Coronary artery (tissue), 2 donors: Measurements from ENCODE around the gene IRF5.
A peak's percentile ranks its signal among the peaks of the same experiment; 100 is the strongest.
"Not testable (repeated sequence)": the region's sequence is repeated elsewhere in the genome, so short reads cannot be mapped to it uniquely, and the experiment has no call there.

Source experiments
- DNase-seq: peaks from one replicate; pipeline ENCODE4 v3.0.0-alpha.2; 2017; ENCODE audit warnings: low spot score
- H3K27ac ChIP-seq, 2 donors: fragments of 200-600 bp; sonication (generic); one replicate each; pipeline ENCODE4 v1.5.1; 2016 to 2019
- H3K4me3 ChIP-seq: fragments of 200-600 bp; sonication (generic); 2 replicates; pipeline ENCODE4 v1.5.1; 2016; ENCODE audit warnings: mild to moderate bottlenecking, moderate library complexity
- CTCF ChIP-seq: fragments of 200-600 bp; sonication (generic); IDR thresholded peaks from one replicate; pipeline ENCODE4 v1.5.1; 2019; ENCODE audit warnings: antibody characterized with exemption

IRF5 gene

GRCh38 chr7:128906766-128907559, 30.8 kb upstream of the IRF5 start:
- no peak overlapping the region for H3K27ac ChIP-seq
- H3K4me3 ChIP-seq, result no peak overlapping the region
- TF ChIP-seq CTCF, result no peak
- peak; percentile 69 for DNase-seq

GRCh38 chr7:128908750-128909624, 28.7 kb upstream of the IRF5 start:
- TF ChIP-seq CTCF, result no peak
- H3K4me3 ChIP-seq, result peak overlapping the region; percentile 65
- DNase-seq, result peak; percentile 65
- no peak overlapping the region for H3K27ac ChIP-seq

- no peak overlapping the region for H3K27ac ChIP-seq
- DNase-seq, result peak; percentile 71
- TF ChIP-seq CTCF, result no peak
- H3K4me3 ChIP-seq, result peak overlapping the region; percentile 65
These were observed 27.8 kb upstream of the IRF5 start for GRCh38 chr7:128909625-128910568.

- peak; percentile 64 for DNase-seq
- peak within 1 kb of the TSS in 1 of 2 donors; percentile 46 for H3K27ac ChIP-seq
These were observed 27.2 kb upstream of the IRF5 start, which contains the start of gene KCP for GRCh38 chr7:128910569-128910945. TSS of gene KCP (minus strand) at chr7:128910709. CDS start at chr7:128910676, 33 bp downstream.

GRCh38 chr7:128911423-128912031, 26.2 kb upstream of the IRF5 start:
- peak overlapping the region in 1 of 2 donors; percentile 46 for H3K27ac ChIP-seq
- no peak for TF ChIP-seq CTCF
- no peak overlapping the region for H3K4me3 ChIP-seq
- peak; percentile 71 for DNase-seq

More at GRCh38 chr7:128910569-128910945, 27.2 kb upstream of the IRF5 start, which contains the start of gene KCP:
- TF ChIP-seq CTCF, result no peak
- H3K4me3 ChIP-seq, result peak within 1 kb of the TSS; percentile 65

GRCh38 chr7:128912281-128912680, 25.4 kb upstream of the IRF5 start:
- peak overlapping the region in 1 of 2 donors; percentile 46 for H3K27ac ChIP-seq
- H3K4me3 ChIP-seq, result no peak overlapping the region
- peak; percentile 69 for DNase-seq
- TF ChIP-seq CTCF, result no peak

- DNase-seq, result peak; percentile 46
These were observed 24.8 kb upstream of the IRF5 start for GRCh38 chr7:128912709-128913495.

More at GRCh38 chr7:128912709-128913495, 24.8 kb upstream of the IRF5 start:
- H3K4me3 ChIP-seq, H3K27ac ChIP-seq: not testable (repeated sequence)
